Measurements from ENCODE around the gene C11orf86. TPM values are rescaled to one million over a fixed set of nuclear protein-coding genes. Genes with fewer than 3 reads are reported as not detected.

The C11orf86 gene
- total RNA-seq, 2 donors from 2014 or later, result not detected

- TF ChIP-seq, protein P1, sequence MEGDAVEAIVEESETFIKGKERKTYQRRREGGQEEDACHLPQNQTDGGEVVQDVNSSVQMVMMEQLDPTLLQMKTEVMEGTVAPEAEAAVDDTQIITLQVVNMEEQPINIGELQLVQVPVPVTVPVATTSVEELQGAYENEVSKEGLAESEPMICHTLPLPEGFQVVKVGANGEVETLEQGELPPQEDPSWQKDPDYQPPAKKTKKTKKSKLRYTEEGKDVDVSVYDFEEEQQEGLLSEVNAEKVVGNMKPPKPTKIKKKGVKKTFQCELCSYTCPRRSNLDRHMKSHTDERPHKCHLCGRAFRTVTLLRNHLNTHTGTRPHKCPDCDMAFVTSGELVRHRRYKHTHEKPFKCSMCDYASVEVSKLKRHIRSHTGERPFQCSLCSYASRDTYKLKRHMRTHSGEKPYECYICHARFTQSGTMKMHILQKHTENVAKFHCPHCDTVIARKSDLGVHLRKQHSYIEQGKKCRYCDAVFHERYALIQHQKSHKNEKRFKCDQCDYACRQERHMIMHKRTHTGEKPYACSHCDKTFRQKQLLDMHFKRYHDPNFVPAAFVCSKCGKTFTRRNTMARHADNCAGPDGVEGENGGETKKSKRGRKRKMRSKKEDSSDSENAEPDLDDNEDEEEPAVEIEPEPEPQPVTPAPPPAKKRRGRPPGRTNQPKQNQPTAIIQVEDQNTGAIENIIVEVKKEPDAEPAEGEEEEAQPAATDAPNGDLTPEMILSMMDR (conservative IDR thresholded peaks at IDR 0.05), result no peak
- H3K36me3 ChIP-seq (ENCODE audit: control insufficient read depth, insufficient read depth, low read length), result no peaks in the 10 kb centered on the region
- H3K4me3 ChIP-seq (ENCODE audit: low read length), result no peak overlapping the region
- H3K27me3 ChIP-seq (ENCODE audit: control insufficient read depth, insufficient read depth, low read length, poor library complexity, severe bottlenecking), result no peaks in the 10 kb centered on the region
- DNase-seq, result no peak
- Mint-ChIP-seq H3K9me3 (peaks cover 9% of the 10 kb centered on the region), H3K4me3 (no peak overlapping the region), H3K4me1 (peaks cover 16% of the 10 kb centered on the region), H3K36me3 (ENCODE audit: low read depth) (no peaks in the 10 kb centered on the region), H3K27ac (no peak overlapping the region), H3K27me3 (ENCODE audit: insufficient read depth) (no peaks in the 10 kb centered on the region)
- 100% methylated on average over 2 of the region's 2 CpGs; no CpG with 5 or more reads in 1 of the 2 experiments for WGBS, 2 experiments (ENCODE audit: insufficient coverage in 1 of 2, insufficient read length in 1 of 2)
- peaks cover 7% of the 10 kb centered on the region for H3K4me1 ChIP-seq (ENCODE audit: control insufficient read depth, insufficient read depth, low read length)
- no peak overlapping the region for H3K27ac ChIP-seq (ENCODE audit: low read depth, low read length)
- no peaks in the 10 kb centered on the region for H3K9me3 ChIP-seq (ENCODE audit: control insufficient read depth, low read length)
- H3K9ac ChIP-seq (ENCODE audit: extremely low read depth, low read length, poor library complexity, severe bottlenecking), result no peak overlapping the region
These were observed 16.9 kb downstream of the C11orf86 start for GRCh38 chr11:66992041-66992440.

DNA sequence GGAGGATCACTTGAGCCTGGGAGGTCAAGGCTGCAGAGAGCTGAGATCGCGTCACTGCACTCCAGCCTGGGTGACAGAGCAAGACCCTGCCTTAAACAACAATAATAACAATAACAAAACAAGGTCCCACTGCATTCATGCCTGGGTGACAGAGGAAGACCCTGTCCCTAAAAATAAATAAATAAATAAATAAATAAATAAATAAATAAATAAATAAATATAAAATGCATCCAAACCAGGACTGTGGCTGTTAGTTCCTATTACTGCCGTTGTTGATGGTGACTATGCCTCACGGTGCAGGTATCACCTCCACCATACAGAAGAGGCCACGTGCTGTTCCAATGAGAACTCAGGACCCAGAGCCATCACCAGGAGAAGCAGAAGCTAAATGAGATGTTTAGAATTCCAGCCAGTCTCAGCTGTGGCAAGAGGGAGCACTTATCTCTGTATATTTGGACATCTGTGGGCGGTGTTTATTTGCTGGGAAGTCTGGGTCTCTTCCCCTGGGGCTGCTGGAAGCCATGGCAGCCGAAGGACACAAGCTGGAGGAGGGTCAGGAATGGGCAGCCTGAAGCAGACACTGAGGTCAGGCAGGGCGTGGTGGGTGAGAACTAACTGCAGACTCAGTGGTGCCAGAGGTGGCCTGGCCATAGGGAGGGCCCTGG is 21.6 kb downstream of the C11orf86 start:
- H3K27ac Mint-ChIP-seq, result no peak overlapping the region
- Histone ChIP-seq H3K9me3 (ENCODE audit: control insufficient read depth, low read length) (no peaks in the 10 kb centered on the region), H3K27me3 (ENCODE audit: control insufficient read depth, insufficient read depth, low read length, poor library complexity, severe bottlenecking) (no peaks in the 10 kb centered on the region), H3K4me1 (ENCODE audit: control insufficient read depth, insufficient read depth, low read length) (no peaks in the 10 kb centered on the region), H3K27ac (ENCODE audit: low read depth, low read length) (no peak overlapping the region), H3K9ac (ENCODE audit: extremely low read depth, low read length, poor library complexity, severe bottlenecking) (no peak overlapping the region), H3K4me3 (ENCODE audit: low read length) (no peak overlapping the region), H3K36me3 (ENCODE audit: control insufficient read depth, insufficient read depth, low read length) (no peaks in the 10 kb centered on the region)
- no peaks in the 10 kb centered on the region for H3K27me3 Mint-ChIP-seq (ENCODE audit: insufficient read depth)
- no peak overlapping the region for H3K4me3 Mint-ChIP-seq
- H3K4me1 Mint-ChIP-seq, result peaks cover 6% of the 10 kb centered on the region
- no peak for DNase-seq
- TF ChIP-seq, protein P1 (conservative IDR thresholded peaks at IDR 0.05), result no peak
- 93 to 97% methylated on average over 6 to 8 of the region's 8 CpGs for WGBS, 2 experiments (ENCODE audit: insufficient coverage in 1 of 2, insufficient read length in 1 of 2)
- no peaks in the 10 kb centered on the region for H3K36me3 Mint-ChIP-seq (ENCODE audit: low read depth)
- no peaks in the 10 kb centered on the region for H3K9me3 Mint-ChIP-seq

DNA sequence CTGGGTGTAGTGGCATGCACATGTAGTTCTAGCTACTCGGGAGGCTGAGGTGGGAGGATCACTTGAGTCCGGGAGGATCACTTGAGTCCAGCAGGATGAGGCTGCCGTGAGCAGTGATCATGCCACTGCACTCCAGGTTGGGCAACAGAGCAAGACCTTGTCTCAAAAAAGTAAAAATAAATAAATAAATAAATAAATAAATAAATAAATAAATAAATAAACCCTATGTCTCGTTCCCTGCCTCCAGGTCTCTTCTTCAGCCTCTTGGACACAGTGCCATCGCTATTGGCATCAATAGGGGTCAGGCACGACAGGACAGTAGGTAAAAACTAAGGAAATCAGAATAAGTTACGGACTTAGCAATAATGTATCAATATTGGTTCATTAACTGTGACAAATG is 24.5 kb downstream of the C11orf86 start:
- Histone ChIP-seq H3K9me3 (ENCODE audit: control insufficient read depth, low read length) (no peaks in the 10 kb centered on the region), H3K4me1 (ENCODE audit: control insufficient read depth, insufficient read depth, low read length) (no peaks in the 10 kb centered on the region), H3K27me3 (ENCODE audit: control insufficient read depth, insufficient read depth, low read length, poor library complexity, severe bottlenecking) (no peaks in the 10 kb centered on the region), H3K36me3 (ENCODE audit: control insufficient read depth, insufficient read depth, low read length) (no peaks in the 10 kb centered on the region), H3K9ac (ENCODE audit: extremely low read depth, low read length, poor library complexity, severe bottlenecking) (no peak overlapping the region), H3K27ac (ENCODE audit: low read depth, low read length) (no peak overlapping the region), H3K4me3 (ENCODE audit: low read length) (no peak overlapping the region)
- Mint-ChIP-seq H3K27me3 (ENCODE audit: insufficient read depth) (no peaks in the 10 kb centered on the region), H3K9me3 (no peaks in the 10 kb centered on the region), H3K4me3 (no peak overlapping the region), H3K4me1 (peaks cover 15% of the 10 kb centered on the region), H3K36me3 (ENCODE audit: low read depth) (no peaks in the 10 kb centered on the region), H3K27ac (no peak overlapping the region)
- DNase-seq, result no peak
- TF ChIP-seq, protein P1 (conservative IDR thresholded peaks at IDR 0.05), result no peak
- WGBS, 2 experiments (ENCODE audit: insufficient coverage in 1 of 2, insufficient read length in 1 of 2), result 97 to 100% methylated on average over 4 to 5 of the region's 7 CpGs
